ENCODE results near the gene WNT2B.
A peak's percentile ranks its signal among the peaks of the same experiment; 100 is the strongest.

Gene WNT2B

GRCh38 chr1:112492076-112492475 lies 16.7 kb upstream of the WNT2B start:
- no peak overlapping the region for H3K4me3 ChIP-seq (ENCODE audit: low read depth, low read length)
- TF ChIP-seq CTCF (IDR thresholded peaks at IDR 0.05; ENCODE audit: control insufficient read depth, extremely low read depth, insufficient read depth), result no peak
- no peak for DNase-seq (ENCODE audit: low read depth)

GRCh38 chr1:112493351-112493750 lies 15.4 kb upstream of the WNT2B start:
- no peak overlapping the region for H3K4me3 ChIP-seq (ENCODE audit: low read depth, low read length)
- DNase-seq (ENCODE audit: low read depth), result no peak
- no peak for TF ChIP-seq CTCF (IDR thresholded peaks at IDR 0.05; ENCODE audit: control insufficient read depth, extremely low read depth, insufficient read depth)

- DNase-seq (ENCODE audit: low read depth), result no peak
These were observed 12.5 kb upstream of the WNT2B start for GRCh38 chr1:112496290-112496689.

GRCh38 chr1:112501810-112502641 lies 6.7 kb upstream of the WNT2B start:
- TF ChIP-seq CTCF (IDR thresholded peaks at IDR 0.05; ENCODE audit: control insufficient read depth, extremely low read depth, insufficient read depth), result peak; percentile 81
- H3K4me3 ChIP-seq (ENCODE audit: low read depth, low read length), result peak overlapping the region; percentile 55
- DNase-seq (ENCODE audit: low read depth), result peak; percentile 11

More at GRCh38 chr1:112496290-112496689, 12.5 kb upstream of the WNT2B start:
- no peak overlapping the region for H3K4me3 ChIP-seq (ENCODE audit: low read depth, low read length)
- no peak for TF ChIP-seq CTCF (IDR thresholded peaks at IDR 0.05; ENCODE audit: control insufficient read depth, extremely low read depth, insufficient read depth)

GRCh38 chr1:112502826-112503225 lies 5.9 kb upstream of the WNT2B start:
- no peak for TF ChIP-seq CTCF (IDR thresholded peaks at IDR 0.05; ENCODE audit: control insufficient read depth, extremely low read depth, insufficient read depth)
- H3K4me3 ChIP-seq (ENCODE audit: low read depth, low read length), result no peak overlapping the region
- no peak for DNase-seq (ENCODE audit: low read depth)

- H3K4me3 ChIP-seq (ENCODE audit: low read depth, low read length), result no peak overlapping the region
- no peak for TF ChIP-seq CTCF (IDR thresholded peaks at IDR 0.05; ENCODE audit: control insufficient read depth, extremely low read depth, insufficient read depth)
- DNase-seq (ENCODE audit: low read depth), result no peak
These were observed 4.6 kb upstream of the WNT2B start for GRCh38 chr1:112504001-112504660.
